HFF-Myc (cell line): ENCODE results near the gene EML6.
"Not testable (repeated sequence)": the region's sequence is repeated elsewhere in the genome, so short reads cannot be mapped to it uniquely, and the experiment has no call there.

Source experiments
- DNase-seq: peaks from one replicate; pipeline ENCODE4 v3.0.0-alpha.2; 2011; ENCODE audit warnings: low read depth; ENCODE audit errors: extremely low read depth
- H3K4me3 ChIP-seq: replicated peaks from 2 replicates; pipeline ENCODE4 v1.5.1; 2011; ENCODE audit warnings: low read depth, mild to moderate bottlenecking, control low read depth, low read length
- TF ChIP-seq, protein P1 (sequence below): IDR thresholded peaks from 2 replicates; pipeline ENCODE4 v1.5.1; 2012; ENCODE audit warnings: mild to moderate bottlenecking, low read depth, low read length, control low read depth; ENCODE audit errors: missing control alignments

Gene EML6

DNA sequence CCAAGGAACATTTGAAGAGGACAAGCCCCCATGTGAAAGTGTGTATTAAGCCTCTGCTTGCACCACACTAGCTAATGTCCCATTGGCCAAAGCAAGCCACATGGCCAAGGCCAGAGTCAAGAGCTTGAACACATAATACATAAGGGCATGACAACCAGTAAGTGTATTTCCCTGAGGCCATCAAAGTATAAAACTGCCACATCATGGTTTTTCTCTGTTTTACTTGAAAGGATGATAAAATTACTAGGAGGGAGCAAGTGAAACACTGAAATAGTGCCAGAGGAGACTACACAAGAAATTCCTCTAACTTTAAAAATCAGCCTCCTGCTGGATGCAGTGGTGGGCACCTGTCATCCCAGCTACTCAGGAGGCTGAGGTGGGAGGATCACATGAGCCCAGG lies 30.9 kb upstream of the EML6 start:
- DNase-seq: no peak
- no peak overlapping the region for H3K4me3 ChIP-seq
- TF ChIP-seq, protein P1, sequence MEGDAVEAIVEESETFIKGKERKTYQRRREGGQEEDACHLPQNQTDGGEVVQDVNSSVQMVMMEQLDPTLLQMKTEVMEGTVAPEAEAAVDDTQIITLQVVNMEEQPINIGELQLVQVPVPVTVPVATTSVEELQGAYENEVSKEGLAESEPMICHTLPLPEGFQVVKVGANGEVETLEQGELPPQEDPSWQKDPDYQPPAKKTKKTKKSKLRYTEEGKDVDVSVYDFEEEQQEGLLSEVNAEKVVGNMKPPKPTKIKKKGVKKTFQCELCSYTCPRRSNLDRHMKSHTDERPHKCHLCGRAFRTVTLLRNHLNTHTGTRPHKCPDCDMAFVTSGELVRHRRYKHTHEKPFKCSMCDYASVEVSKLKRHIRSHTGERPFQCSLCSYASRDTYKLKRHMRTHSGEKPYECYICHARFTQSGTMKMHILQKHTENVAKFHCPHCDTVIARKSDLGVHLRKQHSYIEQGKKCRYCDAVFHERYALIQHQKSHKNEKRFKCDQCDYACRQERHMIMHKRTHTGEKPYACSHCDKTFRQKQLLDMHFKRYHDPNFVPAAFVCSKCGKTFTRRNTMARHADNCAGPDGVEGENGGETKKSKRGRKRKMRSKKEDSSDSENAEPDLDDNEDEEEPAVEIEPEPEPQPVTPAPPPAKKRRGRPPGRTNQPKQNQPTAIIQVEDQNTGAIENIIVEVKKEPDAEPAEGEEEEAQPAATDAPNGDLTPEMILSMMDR: no peak

DNA sequence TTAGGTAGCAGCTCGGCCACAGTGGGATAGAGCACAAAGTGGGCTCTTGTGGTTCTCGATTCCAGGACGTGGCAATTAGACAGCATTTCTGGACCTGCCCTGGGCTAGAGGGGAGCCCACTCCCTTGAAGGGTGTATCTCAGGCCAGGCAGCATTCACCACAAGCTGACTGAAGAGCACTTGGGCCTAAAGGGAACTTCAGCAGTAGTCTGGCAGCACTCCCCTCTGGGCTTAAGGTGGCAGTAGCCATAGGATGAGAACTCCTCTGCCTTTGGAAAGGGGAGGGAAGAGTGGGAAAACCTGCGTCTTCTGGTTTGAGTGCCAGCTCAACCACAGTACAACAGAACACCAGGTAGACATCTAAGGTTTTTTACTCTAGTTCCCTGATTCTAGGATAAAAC lies 28.1 kb upstream of the EML6 start:
- TF ChIP-seq, protein P1: no peak
- DNase-seq: no peak
- no peak overlapping the region for H3K4me3 ChIP-seq

DNA sequence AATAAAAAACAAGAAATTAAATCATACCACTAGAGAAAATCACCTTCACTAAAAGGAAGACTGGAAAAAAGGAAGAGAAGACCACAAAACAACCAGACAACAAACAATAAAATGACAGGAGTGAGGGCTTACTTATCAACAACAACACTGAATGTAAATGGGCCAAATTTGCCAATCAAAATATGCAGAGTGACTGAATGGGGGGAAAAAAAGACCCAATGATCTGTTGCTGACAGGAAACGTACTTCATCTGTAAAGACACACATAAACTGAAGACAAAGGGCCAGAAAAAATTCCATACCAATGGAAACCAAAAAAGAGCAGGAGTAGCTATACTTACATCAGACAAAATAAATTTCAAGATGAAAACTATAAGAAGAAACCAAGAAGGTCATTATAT lies 25.5 kb upstream of the EML6 start:
- TF ChIP-seq, protein P1: no peak
- H3K4me3 ChIP-seq: no peak overlapping the region
- no peak for DNase-seq

DNA sequence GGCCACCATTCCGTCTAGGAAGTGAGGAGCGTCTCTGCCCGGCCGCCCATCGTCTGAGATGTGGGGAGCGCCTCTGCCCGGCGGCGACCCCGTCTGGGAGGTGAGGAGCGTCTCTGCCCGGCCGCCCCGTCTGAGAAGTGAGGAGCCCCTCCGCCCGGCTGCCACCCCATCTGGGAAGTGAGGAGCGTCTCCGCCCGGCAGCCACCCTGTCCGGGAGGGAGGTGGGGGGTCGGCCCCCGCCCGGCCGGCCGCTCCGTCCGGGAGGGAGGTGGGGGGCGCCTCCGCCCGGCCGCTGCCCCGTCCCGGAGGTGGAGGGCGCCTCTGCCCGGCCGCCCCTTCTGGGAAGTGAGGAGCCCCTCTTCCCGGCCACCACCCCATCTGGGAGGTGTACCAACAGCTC lies 24.5 kb upstream of the EML6 start:
- not testable (repeated sequence) for H3K4me3 ChIP-seq, DNase-seq

DNA sequence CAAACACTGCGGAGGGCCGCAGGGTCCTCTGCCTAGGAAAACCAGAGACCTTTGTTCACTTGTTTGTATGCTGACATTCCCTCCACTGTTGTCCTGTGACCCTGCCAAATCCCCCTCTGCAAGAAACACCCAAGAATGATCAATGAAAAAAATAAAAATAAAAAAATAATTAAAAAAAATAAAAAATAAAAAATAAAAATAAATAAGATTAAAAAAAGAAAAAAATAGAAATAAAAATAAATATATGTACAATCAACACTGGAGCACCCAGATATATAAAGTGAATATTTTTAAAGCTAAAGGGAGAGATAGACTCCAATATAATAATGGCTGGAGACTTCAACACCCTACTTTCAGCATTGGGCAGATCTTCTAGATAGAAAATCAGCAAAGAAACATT lies 23.8 kb upstream of the EML6 start:
- H3K4me3 ChIP-seq: no peak overlapping the region
- TF ChIP-seq, protein P1: no peak
- no peak for DNase-seq

DNA sequence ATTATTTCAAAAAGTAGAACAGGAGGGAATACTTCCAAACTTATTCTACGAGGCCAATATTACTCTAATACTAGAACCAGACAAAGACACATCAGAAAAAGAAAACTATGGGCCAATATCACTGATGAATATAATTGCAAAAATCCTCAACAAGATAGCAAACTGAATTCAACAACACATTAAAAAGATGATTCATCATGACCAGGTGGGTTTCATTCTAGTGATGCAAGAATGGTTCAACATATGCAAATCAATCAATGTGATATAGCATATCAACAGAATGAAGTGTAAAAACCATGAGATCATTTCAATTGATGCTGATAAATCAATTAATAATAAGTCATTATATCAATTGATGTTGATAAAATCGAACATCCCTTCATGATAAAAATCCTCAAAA lies 22.4 kb upstream of the EML6 start:
- no peak for DNase-seq
- no peak overlapping the region for H3K4me3 ChIP-seq
- TF ChIP-seq, protein P1: no peak

DNA sequence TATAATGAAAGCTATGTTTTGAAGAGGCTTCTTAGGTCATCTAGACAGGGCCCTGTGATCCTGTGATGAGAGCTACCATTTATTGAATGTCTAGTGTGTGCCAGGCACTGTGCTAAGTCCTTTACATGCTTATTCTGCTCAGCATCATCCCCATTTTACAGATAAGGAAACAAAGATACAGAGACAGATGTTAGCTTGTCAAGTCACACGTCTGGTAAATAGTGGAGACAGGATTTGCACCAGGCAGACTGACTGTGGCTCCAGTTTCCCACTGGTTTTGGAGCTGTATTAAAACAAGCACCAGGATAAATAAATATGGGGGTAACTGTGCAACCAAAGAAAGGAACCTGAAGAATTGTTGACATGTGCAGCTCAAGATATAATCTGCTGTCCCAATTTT lies 19.2 kb upstream of the EML6 start:
- TF ChIP-seq, protein P1: no peak
- no peak overlapping the region for H3K4me3 ChIP-seq
- no peak for DNase-seq
